ENCODE measurements around the gene DUSP6.

DNA sequence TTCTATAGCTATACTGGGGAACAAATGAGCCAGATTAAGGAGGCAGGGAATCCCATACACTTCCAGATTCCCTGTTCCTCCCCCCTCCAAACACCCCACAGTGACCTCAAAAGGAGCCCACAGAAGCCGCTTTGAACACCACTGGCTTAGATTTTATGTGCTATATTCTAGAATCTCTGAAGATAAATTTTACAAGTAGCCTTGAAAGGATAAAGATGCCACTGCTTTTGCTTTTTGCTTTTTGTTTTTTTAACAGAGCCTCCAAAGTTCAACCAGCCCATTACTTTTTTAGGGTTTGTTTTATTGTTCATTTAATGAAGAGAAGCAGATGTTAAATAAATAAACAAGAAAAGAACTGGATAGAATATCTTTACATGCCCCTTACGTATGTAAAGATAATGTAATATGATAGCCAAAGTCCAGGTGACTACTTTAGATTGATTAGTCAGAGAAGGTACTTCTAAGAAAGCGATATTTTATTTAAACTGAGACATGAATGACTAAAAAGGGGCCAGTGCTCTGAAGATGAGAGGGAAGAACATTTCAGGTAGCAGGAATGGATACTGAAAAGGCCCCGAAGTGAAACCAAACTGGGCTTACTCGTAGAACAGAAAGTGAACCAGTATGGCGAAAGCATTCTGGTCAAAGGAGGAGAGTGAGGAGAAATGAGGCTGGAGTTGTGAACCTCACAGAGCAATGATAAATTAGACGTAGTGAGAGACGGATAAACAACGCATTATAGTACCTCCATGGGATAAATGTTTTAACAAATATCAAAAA lies 44.6 kb downstream of the DUSP6 start:
- TF ChIP-seq, protein P1, sequence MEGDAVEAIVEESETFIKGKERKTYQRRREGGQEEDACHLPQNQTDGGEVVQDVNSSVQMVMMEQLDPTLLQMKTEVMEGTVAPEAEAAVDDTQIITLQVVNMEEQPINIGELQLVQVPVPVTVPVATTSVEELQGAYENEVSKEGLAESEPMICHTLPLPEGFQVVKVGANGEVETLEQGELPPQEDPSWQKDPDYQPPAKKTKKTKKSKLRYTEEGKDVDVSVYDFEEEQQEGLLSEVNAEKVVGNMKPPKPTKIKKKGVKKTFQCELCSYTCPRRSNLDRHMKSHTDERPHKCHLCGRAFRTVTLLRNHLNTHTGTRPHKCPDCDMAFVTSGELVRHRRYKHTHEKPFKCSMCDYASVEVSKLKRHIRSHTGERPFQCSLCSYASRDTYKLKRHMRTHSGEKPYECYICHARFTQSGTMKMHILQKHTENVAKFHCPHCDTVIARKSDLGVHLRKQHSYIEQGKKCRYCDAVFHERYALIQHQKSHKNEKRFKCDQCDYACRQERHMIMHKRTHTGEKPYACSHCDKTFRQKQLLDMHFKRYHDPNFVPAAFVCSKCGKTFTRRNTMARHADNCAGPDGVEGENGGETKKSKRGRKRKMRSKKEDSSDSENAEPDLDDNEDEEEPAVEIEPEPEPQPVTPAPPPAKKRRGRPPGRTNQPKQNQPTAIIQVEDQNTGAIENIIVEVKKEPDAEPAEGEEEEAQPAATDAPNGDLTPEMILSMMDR (IDR thresholded peaks at IDR 0.05): no peak
- TF ChIP-seq EZH2 (IDR thresholded peaks at IDR 0.05; ENCODE audit: borderline replicate concordance, insufficient read depth, low read depth, low read length, poor library complexity, severe bottlenecking): no peak
